HG03439 (cell line): ENCODE results near the gene PRPF4.

ENCODE experiments used
- ATAC-seq: cut with Tn5 transposase; IDR thresholded peaks from one replicate; pipeline ENCODE4 v1.9.1; 2021; ENCODE audit warnings: mild to moderate bottlenecking, moderate library complexity; ENCODE audit not compliant: unreplicated experiment

The PRPF4 gene

GRCh38 chr9:113310538-113310937, 35.1 kb downstream of the PRPF4 start:
- ATAC-seq = no peak

GRCh38 chr9:113311961-113312360, 36.5 kb downstream of the PRPF4 start:
- ATAC-seq = no peak

- ATAC-seq = no peak
These were observed 37.8 kb downstream of the PRPF4 start for GRCh38 chr9:113313261-113313660.

GRCh38 chr9:113315231-113315630, 39.8 kb downstream of the PRPF4 start:
- no peak for ATAC-seq

- no peak for ATAC-seq
These were observed 40.6 kb downstream of the PRPF4 start for GRCh38 chr9:113316030-113316429.

- ATAC-seq = no peak
These were observed 42.3 kb downstream of the PRPF4 start for GRCh38 chr9:113317777-113318176.

GRCh38 chr9:113319054-113319453, 43.6 kb downstream of the PRPF4 start:
- ATAC-seq = no peak

GRCh38 chr9:113320051-113320450, 44.6 kb downstream of the PRPF4 start:
- ATAC-seq = no peak

GRCh38 chr9:113322671-113323070, 47.2 kb downstream of the PRPF4 start:
- no peak for ATAC-seq

- ATAC-seq = no peak
These were observed 50.8 kb downstream of the PRPF4 start for GRCh38 chr9:113326230-113326629.

GRCh38 chr9:113328045-113328782, 52.8 kb downstream of the PRPF4 start:
- ATAC-seq = no peak

- no peak for ATAC-seq
These were observed 56.3 kb downstream of the PRPF4 start for GRCh38 chr9:113331780-113332179.

- no peak for ATAC-seq
These were observed 62.3 kb downstream of the PRPF4 start for GRCh38 chr9:113337714-113338113.

- peak; percentile 98 for ATAC-seq
These were observed 64.7 kb downstream of the PRPF4 start, which contains the start of gene WDR31 for GRCh38 chr9:113340011-113340699. TSS of gene WDR31 (minus strand) at chr9:113340275. CDS start at chr9:113332022, 8,253 bp downstream.

- no peak for ATAC-seq
These were observed 66.4 kb downstream of the PRPF4 start for GRCh38 chr9:113341712-113342410.
